Naive thymus-derived CD4-positive, alpha-beta T cell (primary cell): ENCODE results near the gene CCL15. TPM values are rescaled to one million over a fixed set of nuclear protein-coding genes. Genes with fewer than 3 reads are reported as not detected.

Experiments
- ATAC-seq: fragments of 150-1000 bp; cut with Tn5 transposase; 2 replicates; pipeline ENCODE4 v1.10.0; 2021; ENCODE audit warnings: mild to moderate bottlenecking, moderate library complexity
- CTCF ChIA-PET: fragments of 350-600 bp; sonication (Branson Sonifier 250); formaldehyde crosslinking; loops from one replicate; lab custom pipeline; 2021; ENCODE audit warnings: antibody characterized with exemption; lab: Charles Lee
- POLR2A ChIA-PET: fragments of 350-600 bp; sonication (Branson Sonifier 250); formaldehyde crosslinking; loops from one replicate; lab custom pipeline; 2021; ENCODE audit warnings: antibody characterized with exemption, inconsistent platforms; lab: Charles Lee
- DNase-seq, 9 donors: peaks; one replicate each; pipeline versions ENCODE4 v3.0.0 to v3.0.0-alpha.2; 2020 to 2022; ENCODE audit warnings: mixed read lengths in 1 of 9
- H3K27ac ChIP-seq: one replicate; pipeline ENCODE4 v1.7.0; 2013; ENCODE audit warnings: mild to moderate bottlenecking, low read depth, low read length, moderate library complexity
- H3K27me3 ChIP-seq, 2 donors: one replicate each; pipeline ENCODE4 v1.7.0; 2013; ENCODE audit warnings: low read length in 2 of 2, mild to moderate bottlenecking in 2 of 2, moderate library complexity in 2 of 2; ENCODE audit not compliant: control insufficient read depth in 2 of 2, insufficient read depth in 2 of 2
- H3K36me3 ChIP-seq, 3 experiments: 1 replicate in 2 of 3; 2 replicates in 1 of 3; pipeline ENCODE4 v1.7.0; 2013; ENCODE audit warnings: low read length in 3 of 3, mild to moderate bottlenecking in 3 of 3, moderate library complexity in 1 of 3; ENCODE audit not compliant: insufficient read depth in 3 of 3, control insufficient read depth in 2 of 3
- H3K4me1 ChIP-seq, 2 donors: one replicate each; pipeline ENCODE4 v1.7.0; 2013; ENCODE audit warnings: low read length in 2 of 2, mild to moderate bottlenecking in 2 of 2, moderate library complexity in 1 of 2; ENCODE audit not compliant: control insufficient read depth in 2 of 2, insufficient read depth in 2 of 2
- H3K4me3 ChIP-seq: 2 replicates; pipeline ENCODE4 v1.7.0; 2013; ENCODE audit warnings: mild to moderate bottlenecking, low read length
- H3K9me3 ChIP-seq, 3 experiments: 1 replicate in 2 of 3; 2 replicates in 1 of 3; pipeline ENCODE4 v1.7.0; 2013; ENCODE audit warnings: low read length in 3 of 3; ENCODE audit not compliant: control insufficient read depth in 2 of 3
- H3K27ac Mint-ChIP-seq, 9 donors: one replicate each; pipeline ENCODE4 v1.8.0; 2020 to 2022; ENCODE audit warnings: mixed read lengths in 9 of 9, mild to moderate bottlenecking in 8 of 9, moderate library complexity in 5 of 9, inconsistent platforms in 2 of 9
- H3K27me3 Mint-ChIP-seq, 5 donors: one replicate each; pipeline ENCODE4 v1.8.0; 2021 to 2022; ENCODE audit warnings: mixed read lengths in 5 of 5, mild to moderate bottlenecking in 1 of 5
- H3K36me3 Mint-ChIP-seq, 5 donors: one replicate each; pipeline ENCODE4 v1.8.0; 2020 to 2022; ENCODE audit warnings: mixed read lengths in 5 of 5, mild to moderate bottlenecking in 3 of 5, inconsistent platforms in 1 of 5
- H3K4me1 Mint-ChIP-seq, 7 donors: one replicate each; pipeline ENCODE4 v1.8.0; 2020 to 2022; ENCODE audit warnings: mixed read lengths in 7 of 7, mild to moderate bottlenecking in 3 of 7, inconsistent platforms in 1 of 7
- H3K4me3 Mint-ChIP-seq, 10 donors: one replicate each; pipeline ENCODE4 v1.8.0; 2020 to 2022; ENCODE audit warnings: mild to moderate bottlenecking in 10 of 10, mixed read lengths in 10 of 10, moderate library complexity in 6 of 10, inconsistent platforms in 2 of 10
- H3K9me3 Mint-ChIP-seq, 11 donors: one replicate each; pipeline ENCODE4 v1.8.0; 2020 to 2022; ENCODE audit warnings: mixed read lengths in 11 of 11, mild to moderate bottlenecking in 4 of 11, inconsistent platforms in 1 of 11, moderate library complexity in 1 of 11
- intact Hi-C, 2 donors: fragments of 100-400 bp; cut with micrococcal nuclease; formaldehyde crosslinking; loops; one replicate each; pipeline ENCODE4 v1.15.1; 2023
- polyA plus RNA-seq, 2 donors: library from polyadenylated mRNA; unstranded; fragments of 300-500 nt; fragmentation: Illumina TruSeq; gene quantifications; one replicate each; pipeline ENCODE4 v1.2.3, GENCODE V29; 2021
- total RNA-seq, 6 experiments: library from RNA in 5 of 6; stranded (reverse) in 5 of 6; gene quantifications; 1 replicate in 5 of 6; 2 replicates in 1 of 6; pipeline ENCODE4 v1.2.3 and lab custom pipeline; 2021 to 2026

The CCL15 gene
- total and polyA plus RNA-seq, 7 experiments from 2014 or later: not detected

DNA sequence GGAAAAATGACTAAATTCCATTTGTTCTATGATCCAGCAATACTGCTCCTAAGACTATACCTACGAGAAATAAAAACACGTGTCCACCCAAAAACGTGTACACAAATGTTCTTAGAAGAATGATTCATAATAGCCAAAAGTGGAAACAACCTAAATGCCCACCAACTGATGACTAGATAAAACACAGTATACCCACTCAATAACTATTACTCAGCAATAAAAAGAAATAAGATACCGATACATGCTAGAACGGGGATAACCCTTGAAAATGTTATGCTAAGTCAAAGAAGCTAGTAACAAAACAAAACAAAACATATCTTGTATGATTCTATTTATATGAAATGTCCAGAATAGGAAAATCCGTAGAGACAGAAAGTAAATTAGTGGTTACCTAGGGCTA lies 37.7 kb downstream of the CCL15 start:
- H3K9me3 ChIP-seq: no peaks in the 10 kb centered on the region
- POLR2A ChIA-PET: no interaction called here
- no peaks in the 10 kb centered on the region for H3K36me3 Mint-ChIP-seq
- intact Hi-C loops: no loop called here
- peaks cover 0 to 26% (median 12%) of the 10 kb centered on the region in 5 donors for H3K27me3 Mint-ChIP-seq
- no peak overlapping the region for H3K4me3 Mint-ChIP-seq
- H3K4me3 ChIP-seq: no peak overlapping the region
- DNase-seq: no peak
- no peaks in the 10 kb centered on the region for H3K4me1 Mint-ChIP-seq
- no peaks in the 10 kb centered on the region for H3K27me3 ChIP-seq
- ATAC-seq: no peak
- H3K27ac Mint-ChIP-seq: no peak overlapping the region
- no peak overlapping the region for H3K27ac ChIP-seq
- no peaks in the 10 kb centered on the region for H3K4me1 ChIP-seq
- H3K9me3 Mint-ChIP-seq: no peaks in the 10 kb centered on the region
- CTCF ChIA-PET: interaction anchor here (0.6 kb wide), 2 partner anchors 31 to 183 kb away, joined by 3 read pairs; no protein-coding TSS in a partner anchor
- H3K36me3 ChIP-seq: no peaks in the 10 kb centered on the region

DNA sequence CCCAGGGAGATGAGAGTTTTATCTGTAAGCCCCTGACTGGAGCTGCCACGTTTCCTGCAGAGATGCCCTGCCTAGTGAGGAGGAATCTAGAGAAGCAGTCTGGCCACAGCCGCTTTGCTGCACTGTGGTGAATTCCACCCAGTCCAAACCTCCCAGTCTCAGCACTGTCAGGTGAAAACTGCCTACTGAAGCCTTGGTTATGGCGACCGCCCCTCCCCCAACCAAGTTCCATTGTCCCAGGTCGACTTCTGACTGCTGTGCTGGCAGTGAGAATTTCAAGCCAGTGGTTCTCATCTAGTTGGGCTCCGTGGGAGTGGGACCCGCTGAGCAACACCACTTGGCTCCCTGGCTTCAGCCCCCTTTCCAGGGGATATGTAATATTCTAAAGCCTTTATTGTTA lies 47.6 kb downstream of the CCL15 start:
- no peak overlapping the region for H3K27ac Mint-ChIP-seq
- H3K4me3 Mint-ChIP-seq: no peak overlapping the region
- H3K4me1 ChIP-seq: no peaks in the 10 kb centered on the region
- ATAC-seq (no peak), DNase-seq (no peak)
- no peak overlapping the region for H3K4me3 ChIP-seq
- H3K9me3 Mint-ChIP-seq: peaks cover 0 to 4% (median 0%) of the 10 kb centered on the region in 11 donors
- H3K36me3 ChIP-seq: no peaks in the 10 kb centered on the region
- no peaks in the 10 kb centered on the region for H3K9me3 ChIP-seq
- intact Hi-C loops: no loop called here
- POLR2A ChIA-PET: no interaction called here
- CTCF ChIA-PET: no interaction called here
- H3K36me3 Mint-ChIP-seq: peaks cover 0 to 4% (median 0%) of the 10 kb centered on the region in 5 donors
- no peaks in the 10 kb centered on the region for H3K27me3 ChIP-seq
- H3K4me1 Mint-ChIP-seq: peaks cover 0 to 2% (median 0%) of the 10 kb centered on the region in 7 donors
- H3K27ac ChIP-seq: no peak overlapping the region
- peaks cover 0 to 52% (median 9%) of the 10 kb centered on the region in 5 donors for H3K27me3 Mint-ChIP-seq

DNA sequence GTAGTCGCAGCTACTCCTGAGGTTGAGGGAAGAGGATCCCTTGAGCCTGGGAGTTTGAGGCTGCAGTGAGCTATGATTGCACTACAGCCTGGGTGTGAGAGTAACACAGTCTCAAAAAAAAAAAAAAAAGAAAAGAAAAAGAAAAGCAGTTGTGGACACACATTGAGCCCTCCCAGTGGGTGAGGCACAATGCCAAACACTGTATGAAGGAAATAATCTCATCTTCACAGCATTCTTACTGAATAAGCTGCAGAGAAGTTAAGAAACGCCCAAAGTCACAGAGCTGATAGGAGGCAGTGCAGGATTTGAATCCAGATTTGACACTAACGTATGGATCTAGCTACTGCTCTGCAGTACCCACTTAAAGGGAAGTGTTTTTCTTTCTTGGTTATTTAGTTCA lies 52.0 kb downstream of the CCL15 start:
- Mint-ChIP-seq H3K27me3 (peaks cover 0 to 18% (median 0%) of the 10 kb centered on the region in 5 donors), H3K4me1 (peaks cover 0 to 2% (median 0%) of the 10 kb centered on the region in 7 donors), H3K4me3 (no peak overlapping the region), H3K27ac (no peak overlapping the region), H3K36me3 (no peaks in the 10 kb centered on the region), H3K9me3 (no peaks in the 10 kb centered on the region)
- H3K27me3 ChIP-seq: no peaks in the 10 kb centered on the region
- ChIA-PET CTCF (interaction anchor here (0.6 to 0.7 kb wide), 2 partner anchors 22 to 200 kb away, joined by 4 to 5 read pairs; no protein-coding TSS in a partner anchor), POLR2A (interaction anchor here (0.6 kb wide), 1 partner anchor 930 kb away, joined by 4 read pairs; no protein-coding TSS in a partner anchor)
- no peak overlapping the region for H3K27ac ChIP-seq
- no peak for ATAC-seq
- no peaks in the 10 kb centered on the region for H3K4me1 ChIP-seq
- intact Hi-C loops: no loop called here
- no peaks in the 10 kb centered on the region for H3K36me3 ChIP-seq
- DNase-seq: no peak
- no peak overlapping the region for H3K4me3 ChIP-seq
- no peaks in the 10 kb centered on the region for H3K9me3 ChIP-seq

DNA sequence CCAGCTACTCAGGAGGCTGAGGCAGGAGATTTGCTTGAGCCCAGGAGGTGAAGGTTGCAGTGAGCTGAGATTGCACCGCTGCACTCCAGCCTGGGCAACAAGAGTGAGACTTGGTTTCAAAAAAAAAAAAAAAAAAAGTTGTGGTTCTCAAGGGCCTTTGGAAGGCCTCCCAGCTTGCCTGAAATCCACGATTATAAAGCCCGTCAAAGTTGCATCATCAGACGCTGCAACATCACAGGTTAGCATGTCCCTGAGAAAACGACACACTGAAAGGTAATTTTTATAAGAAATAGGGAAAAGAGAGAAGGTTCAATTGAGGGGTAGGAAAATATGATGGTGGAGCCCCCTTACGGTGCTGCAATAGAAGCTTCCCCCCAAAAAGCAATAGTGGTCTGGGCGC lies 53.3 kb downstream of the CCL15 start:
- Mint-ChIP-seq H3K4me3 (no peak overlapping the region), H3K36me3 (no peaks in the 10 kb centered on the region), H3K4me1 (peaks cover 0 to 2% (median 0%) of the 10 kb centered on the region in 7 donors), H3K27me3 (peaks cover 0 to 19% (median 4%) of the 10 kb centered on the region in 5 donors), H3K27ac (no peak overlapping the region), H3K9me3 (no peaks in the 10 kb centered on the region)
- no peaks in the 10 kb centered on the region for H3K36me3 ChIP-seq
- no peak overlapping the region for H3K4me3 ChIP-seq
- intact Hi-C loops: no loop called here
- ChIA-PET CTCF (no interaction called here), POLR2A (no interaction called here)
- ATAC-seq: no peak
- no peaks in the 10 kb centered on the region for H3K27me3 ChIP-seq
- H3K9me3 ChIP-seq: no peaks in the 10 kb centered on the region
- no peaks in the 10 kb centered on the region for H3K4me1 ChIP-seq
- no peak for DNase-seq
- no peak overlapping the region for H3K27ac ChIP-seq

Other genes with a start within 250 kb of the CCL15 start
- under 1 TPM in 4 of 5 experiments, not detected in 1; 0.16 to 0.49 (median 0.24) TPM for gene GAS2L2, start 248.3 kb downstream of the CCL15 start, total RNA-seq
- not detected for gene GAS2L2, start 248.3 kb downstream of the CCL15 start, polyA plus RNA-seq
- not detected for gene C17orf50, start 240.7 kb downstream of the CCL15 start, total RNA-seq
- gene C17orf50, start 240.7 kb downstream of the CCL15 start, polyA plus RNA-seq: under 1 TPM in 1 of 2 donors, not detected in 1; 0.27 TPM
- gene MMP28, start 205.9 kb downstream of the CCL15 start, total RNA-seq: 10 to 100 TPM in 3 of 5 experiments, 1 to 10 TPM in 1, not detected in 1; 2.9 to 15.1 (median 14.0) TPM
- gene MMP28, start 205.9 kb downstream of the CCL15 start, polyA plus RNA-seq: 10 to 100 TPM; 19.7 to 33.1 TPM
- 100 to 1,000 TPM; 162 to 281 (median 243) TPM for gene TAF15, start 192.1 kb downstream of the CCL15 start, total RNA-seq
- 10 to 100 TPM; 27.8 to 30.2 TPM for gene TAF15, start 192.1 kb downstream of the CCL15 start, polyA plus RNA-seq
- gene HEATR9, start 132.7 kb downstream of the CCL15 start, total RNA-seq: 1 to 10 TPM in 1 of 5 experiments, under 1 TPM in 1, not detected in 3; 0.22 to 1.9 TPM
- under 1 TPM in 1 of 2 donors, not detected in 1; 0.09 TPM for gene HEATR9, start 132.7 kb downstream of the CCL15 start, polyA plus RNA-seq
- gene CCL5, start 121.2 kb downstream of the CCL15 start, total RNA-seq: 100 to 1,000 TPM in 1 of 5 experiments, 10 to 100 TPM in 4; 17.0 to 192 (median 29.1) TPM
- gene CCL5, start 121.2 kb downstream of the CCL15 start, polyA plus RNA-seq: 1 to 10 TPM; 2.8 to 4.1 TPM
- 1 to 10 TPM in 1 of 5 experiments, not detected in 4; 6.9 TPM for gene RDM1, start 70.8 kb downstream of the CCL15 start, total RNA-seq
- under 1 TPM in 1 of 2 donors, not detected in 1; 0.39 TPM for gene RDM1, start 70.8 kb downstream of the CCL15 start, polyA plus RNA-seq
- not detected for gene LYZL6, start 57.8 kb downstream of the CCL15 start, total RNA-seq
- not detected for gene LYZL6, start 57.8 kb downstream of the CCL15 start, polyA plus RNA-seq
- not detected for gene CCL16, start 20.1 kb downstream of the CCL15 start, total RNA-seq
- gene CCL16, start 20.1 kb downstream of the CCL15 start, polyA plus RNA-seq: not detected
- not detected for gene CCL14, start 14.8 kb downstream of the CCL15 start, total RNA-seq
- not detected for gene CCL14, start 14.8 kb downstream of the CCL15 start, polyA plus RNA-seq
- gene CCL23, start 16.4 kb upstream of the CCL15 start, total RNA-seq: not detected
- gene CCL23, start 16.4 kb upstream of the CCL15 start, polyA plus RNA-seq: not detected
- gene CCL18, start 62.7 kb upstream of the CCL15 start, total RNA-seq: not detected
- not detected for gene CCL18, start 62.7 kb upstream of the CCL15 start, polyA plus RNA-seq
- 10 to 100 TPM in 3 of 5 experiments, 1 to 10 TPM in 2; 1.6 to 72.5 (median 44.0) TPM for gene CCL3, start 88.6 kb upstream of the CCL15 start, total RNA-seq
- gene CCL3, start 88.6 kb upstream of the CCL15 start, polyA plus RNA-seq: not detected
- 10 to 100 TPM in 3 of 5 experiments, 1 to 10 TPM in 2; 1.6 to 35.6 (median 12.8) TPM for gene CCL4, start 102.3 kb upstream of the CCL15 start, total RNA-seq
- under 1 TPM; 0.74 to 0.96 TPM for gene CCL4, start 102.3 kb upstream of the CCL15 start, polyA plus RNA-seq
- gene TBC1D3B, start 175.1 kb upstream of the CCL15 start, total RNA-seq: 10 to 100 TPM in 2 of 5 experiments, 1 to 10 TPM in 3; 4.0 to 13.3 (median 9.7) TPM
- not detected for gene TBC1D3B, start 175.1 kb upstream of the CCL15 start, polyA plus RNA-seq
- 10 to 100 TPM in 2 of 5 experiments, 1 to 10 TPM in 1, under 1 TPM in 1, not detected in 1; 0.70 to 57.5 (median 17.7) TPM for gene CCL3L1, start 195.2 kb upstream of the CCL15 start, total RNA-seq
- gene CCL3L1, start 195.2 kb upstream of the CCL15 start, polyA plus RNA-seq: not detected
- 10 to 100 TPM in 1 of 5 experiments, 1 to 10 TPM in 2, not detected in 2; 5.3 to 10.0 (median 9.7) TPM for gene CCL4L2, start 209.5 kb upstream of the CCL15 start, total RNA-seq
- not detected for gene CCL4L2, start 209.5 kb upstream of the CCL15 start, polyA plus RNA-seq